ENCODE results near the gene NRXN2. TPM values are rescaled to one million over a fixed set of nuclear protein-coding genes. Genes with fewer than 3 reads are reported as not detected.

Gene NRXN2
- total RNA-seq, 1 donor from 2014 or later, result not detected

DNA sequence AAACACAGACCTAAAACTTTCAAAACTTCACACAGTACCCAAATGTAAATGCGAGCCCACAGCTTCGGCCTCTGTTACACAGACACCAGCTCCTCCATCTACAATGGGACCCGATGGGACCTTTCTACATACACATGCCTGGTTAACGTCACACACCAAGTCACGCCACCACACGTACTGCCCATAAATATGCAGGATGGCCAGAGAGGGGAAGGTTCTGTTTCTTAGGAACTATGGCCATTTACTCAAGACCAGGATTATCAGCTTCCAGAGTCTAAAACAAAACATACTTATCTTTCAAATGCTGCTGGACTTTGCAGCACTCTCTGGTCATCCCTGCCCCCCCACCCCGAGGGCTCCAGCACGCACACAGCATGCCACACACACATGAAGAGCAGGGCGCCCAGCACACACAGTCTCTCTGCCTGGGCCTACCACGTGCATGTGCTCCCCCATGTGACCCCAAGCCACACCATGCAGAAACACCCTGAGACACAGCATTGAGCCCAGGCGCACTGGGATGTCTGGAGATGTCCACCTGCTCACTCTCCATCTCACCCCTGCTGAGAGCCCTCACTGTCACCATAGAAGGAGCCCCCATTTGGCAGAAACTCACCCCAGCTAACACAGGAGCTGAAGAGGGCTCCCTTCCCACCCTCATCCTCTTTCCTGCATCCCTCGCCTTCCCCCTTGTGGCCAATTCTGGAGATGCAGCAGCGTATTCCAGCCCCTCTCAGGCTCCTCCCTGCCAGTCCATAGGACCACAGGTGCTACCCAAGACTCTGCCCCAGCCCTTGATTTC, 70.2 kb downstream of the NRXN2 start:
- Histone ChIP-seq H3K36me3 (ENCODE audit: control insufficient read depth, insufficient read depth, low read length) (no peaks in the 10 kb centered on the region), H3K4me3 (ENCODE audit: low read depth, low read length) (no peak overlapping the region), H3K27me3 (ENCODE audit: control insufficient read depth, insufficient read depth, low read length) (no peaks in the 10 kb centered on the region)
- FAIRE-seq (no peak), DNase-seq (ENCODE audit: low read depth) (peak; percentile 54)
- TF ChIP-seq, protein P1, sequence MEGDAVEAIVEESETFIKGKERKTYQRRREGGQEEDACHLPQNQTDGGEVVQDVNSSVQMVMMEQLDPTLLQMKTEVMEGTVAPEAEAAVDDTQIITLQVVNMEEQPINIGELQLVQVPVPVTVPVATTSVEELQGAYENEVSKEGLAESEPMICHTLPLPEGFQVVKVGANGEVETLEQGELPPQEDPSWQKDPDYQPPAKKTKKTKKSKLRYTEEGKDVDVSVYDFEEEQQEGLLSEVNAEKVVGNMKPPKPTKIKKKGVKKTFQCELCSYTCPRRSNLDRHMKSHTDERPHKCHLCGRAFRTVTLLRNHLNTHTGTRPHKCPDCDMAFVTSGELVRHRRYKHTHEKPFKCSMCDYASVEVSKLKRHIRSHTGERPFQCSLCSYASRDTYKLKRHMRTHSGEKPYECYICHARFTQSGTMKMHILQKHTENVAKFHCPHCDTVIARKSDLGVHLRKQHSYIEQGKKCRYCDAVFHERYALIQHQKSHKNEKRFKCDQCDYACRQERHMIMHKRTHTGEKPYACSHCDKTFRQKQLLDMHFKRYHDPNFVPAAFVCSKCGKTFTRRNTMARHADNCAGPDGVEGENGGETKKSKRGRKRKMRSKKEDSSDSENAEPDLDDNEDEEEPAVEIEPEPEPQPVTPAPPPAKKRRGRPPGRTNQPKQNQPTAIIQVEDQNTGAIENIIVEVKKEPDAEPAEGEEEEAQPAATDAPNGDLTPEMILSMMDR (IDR thresholded peaks at IDR 0.05; ENCODE audit: insufficient read depth, low read length, severe bottlenecking), result peak; percentile 96

DNA sequence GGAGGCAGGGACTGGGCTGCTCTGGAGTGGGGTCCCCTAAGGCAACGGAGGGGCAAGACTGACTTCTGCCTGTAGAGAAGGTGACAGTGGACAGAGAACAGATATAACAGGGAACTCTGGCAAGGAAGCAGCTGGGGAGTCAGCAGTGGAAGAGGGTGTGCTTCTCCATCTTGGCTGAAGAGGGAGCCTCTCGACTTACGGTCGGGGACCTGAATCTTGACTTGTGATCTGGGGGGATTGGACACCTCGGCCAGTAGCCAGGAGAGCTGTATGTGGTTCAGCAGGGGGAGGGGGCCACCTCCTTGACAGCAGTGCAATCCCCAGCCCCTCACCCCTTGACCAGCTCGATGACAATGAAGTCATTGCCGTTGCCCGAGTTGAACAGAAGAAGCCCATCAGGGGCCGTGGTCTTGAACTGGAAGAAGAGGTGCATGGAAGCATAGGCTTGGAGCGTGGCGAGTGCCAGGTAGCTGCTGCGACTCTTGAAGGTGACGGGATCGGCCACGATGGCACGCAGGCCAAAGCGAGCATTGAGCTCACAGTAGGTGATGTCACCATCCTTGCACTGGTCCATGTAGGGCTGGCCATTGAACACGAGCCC, 72.0 kb downstream of the NRXN2 start:
- Histone ChIP-seq H3K36me3 (ENCODE audit: control insufficient read depth, insufficient read depth, low read length) (no peaks in the 10 kb centered on the region), H3K4me3 (ENCODE audit: low read depth, low read length) (no peak overlapping the region), H3K27me3 (ENCODE audit: control insufficient read depth, insufficient read depth, low read length) (peaks cover 6% of the 10 kb centered on the region)
- DNase-seq (ENCODE audit: low read depth), result peak; percentile 19
- no peak for FAIRE-seq
- TF ChIP-seq, protein P1 (IDR thresholded peaks at IDR 0.05; ENCODE audit: insufficient read depth, low read length, severe bottlenecking), result peak; percentile 76

DNA sequence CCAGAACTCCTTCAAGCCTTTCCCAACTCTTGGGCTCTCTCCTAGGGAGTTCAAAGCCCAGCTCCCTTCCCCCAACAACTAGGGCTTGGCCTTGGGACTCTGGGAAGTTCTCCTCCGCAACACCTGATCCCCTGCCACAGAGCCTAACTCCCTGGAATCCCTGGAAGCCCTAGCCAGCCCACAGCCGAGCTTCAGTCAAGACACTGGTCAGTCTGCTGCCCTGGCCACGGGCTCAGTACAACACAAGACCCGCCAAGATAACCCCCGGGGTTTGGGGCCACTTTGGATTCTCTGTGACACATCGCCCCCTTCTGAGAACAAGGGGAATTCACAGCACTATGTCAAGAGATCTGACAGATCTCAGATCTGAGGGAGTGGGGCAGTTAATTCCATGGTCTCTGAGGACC, 73.7 kb downstream of the NRXN2 start:
- H3K36me3 ChIP-seq (ENCODE audit: control insufficient read depth, insufficient read depth, low read length), result no peaks in the 10 kb centered on the region
- H3K27me3 ChIP-seq (ENCODE audit: control insufficient read depth, insufficient read depth, low read length), result peaks cover 17% of the 10 kb centered on the region
- TF ChIP-seq, protein P1 (IDR thresholded peaks at IDR 0.05; ENCODE audit: insufficient read depth, low read length, severe bottlenecking), result peak; percentile 54
- H3K4me3 ChIP-seq (ENCODE audit: low read depth, low read length), result no peak overlapping the region
- FAIRE-seq (no peak), DNase-seq (ENCODE audit: low read depth) (peak; percentile 13)

DNA sequence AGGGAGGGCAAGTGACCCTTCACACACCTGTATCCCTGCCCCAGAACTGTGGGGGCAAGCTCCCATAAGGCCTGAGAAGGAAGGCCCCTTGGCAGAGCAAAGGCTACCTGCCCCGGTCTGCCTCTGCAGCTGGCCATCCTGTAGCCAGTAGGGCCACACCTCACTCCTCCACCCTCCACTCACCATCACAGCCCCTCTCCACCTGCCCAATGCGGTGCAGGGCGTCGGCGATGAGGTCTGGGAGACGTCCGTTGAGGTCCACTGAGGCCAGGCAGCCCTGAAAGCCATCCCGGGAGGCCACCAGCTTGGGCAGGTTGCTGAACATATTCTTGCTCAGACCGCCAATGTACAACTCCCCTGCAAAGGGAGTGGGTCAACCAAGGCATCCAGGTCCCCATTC, 74.4 kb downstream of the NRXN2 start:
- Histone ChIP-seq H3K4me3 (ENCODE audit: low read depth, low read length) (no peak overlapping the region), H3K36me3 (ENCODE audit: control insufficient read depth, insufficient read depth, low read length) (no peaks in the 10 kb centered on the region), H3K27me3 (ENCODE audit: control insufficient read depth, insufficient read depth, low read length) (peaks cover 23% of the 10 kb centered on the region)
- TF ChIP-seq, protein P1 (IDR thresholded peaks at IDR 0.05; ENCODE audit: insufficient read depth, low read length, severe bottlenecking), result no peak
- DNase-seq (ENCODE audit: low read depth) (no peak), FAIRE-seq (no peak)

DNA sequence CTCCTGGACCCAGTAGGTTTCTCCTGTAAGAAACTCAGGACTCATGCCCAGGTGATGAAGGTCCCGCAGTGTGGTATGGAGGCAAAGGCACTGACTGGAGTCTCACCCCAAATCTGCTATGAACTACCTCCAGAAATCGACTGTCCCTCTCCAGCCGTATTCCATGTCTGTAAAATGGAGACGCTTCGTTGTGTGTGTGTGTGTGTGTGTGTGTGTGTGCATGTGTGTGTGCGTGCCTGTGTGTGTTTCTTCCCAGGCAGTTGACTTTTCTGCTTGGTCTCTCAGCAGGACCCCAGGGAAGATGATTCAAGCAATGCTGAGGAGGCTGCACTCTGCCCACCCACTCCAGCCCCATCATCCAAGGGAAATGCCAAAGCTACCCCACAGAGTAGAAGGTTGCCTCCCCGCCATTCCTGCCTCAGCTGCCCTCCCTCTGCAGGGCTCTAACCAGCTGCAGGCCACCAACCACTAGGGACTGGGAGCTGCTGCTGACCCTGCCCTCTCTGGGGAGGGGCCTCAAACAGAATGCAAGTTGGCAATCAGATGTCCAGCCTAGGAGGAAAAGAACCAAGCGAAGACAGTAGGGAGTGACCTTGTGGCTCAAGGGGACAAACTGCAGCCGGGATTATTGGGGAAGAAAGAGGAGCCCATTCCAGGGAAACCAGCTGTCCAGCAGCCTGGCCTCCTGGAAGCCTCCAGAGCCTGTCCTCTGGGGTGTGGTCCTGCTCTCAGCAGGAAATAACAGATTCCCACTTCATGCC, 75.8 kb downstream of the NRXN2 start:
- no peak overlapping the region for H3K4me3 ChIP-seq (ENCODE audit: low read depth, low read length)
- H3K36me3 ChIP-seq (ENCODE audit: control insufficient read depth, insufficient read depth, low read length), result no peaks in the 10 kb centered on the region
- H3K27me3 ChIP-seq (ENCODE audit: control insufficient read depth, insufficient read depth, low read length), result peaks cover 28% of the 10 kb centered on the region
- DNase-seq (ENCODE audit: low read depth) (no peak), FAIRE-seq (no peak)
- TF ChIP-seq, protein P1 (IDR thresholded peaks at IDR 0.05; ENCODE audit: insufficient read depth, low read length, severe bottlenecking), result no peak

Measured in bronchial epithelial cell (primary cell).